ENCODE measurements around the gene FOXS1.

The FOXS1 gene

GRCh38 chr20:31845300-31845863 lies at the start of gene FOXS1:
TSS of gene FOXS1 (minus strand) at chr20:31845604. CDS start at chr20:31845542, 62 bp downstream.
- DNase-seq = no peak

GRCh38 chr20:31890646-31891045 lies 45.2 kb upstream of the FOXS1 start:
- no peak for DNase-seq

GRCh38 chr20:31883829-31884228 lies 38.4 kb upstream of the FOXS1 start:
- no peak for DNase-seq

- no peak for DNase-seq
Observed at GRCh38 chr20:31881945-31882344, 36.5 kb upstream of the FOXS1 start.

GRCh38 chr20:31879143-31879987 lies 34.0 kb upstream of the FOXS1 start:
- peak; percentile 84 for DNase-seq

- no peak for DNase-seq
Observed at GRCh38 chr20:31877684-31878083, 32.3 kb upstream of the FOXS1 start.

GRCh38 chr20:31875671-31876070 lies 30.3 kb upstream of the FOXS1 start:
- no peak for DNase-seq

- no peak for DNase-seq
Observed at GRCh38 chr20:31872406-31872805, 27.0 kb upstream of the FOXS1 start.

GRCh38 chr20:31871618-31871954 lies 26.2 kb upstream of the FOXS1 start:
- DNase-seq = no peak

- no peak for DNase-seq
Observed at GRCh38 chr20:31870726-31871617, 25.6 kb upstream of the FOXS1 start.

- DNase-seq = no peak
Observed at GRCh38 chr20:31869942-31870725, 24.7 kb upstream of the FOXS1 start, which contains the start of the genes DUSP15 and TTLL9. TSS of gene DUSP15 (minus strand) at chr20:31870527. CDS start at chr20:31870337, 190 bp downstream. TSS of gene TTLL9 (plus strand) at chr20:31870634. CDS start at chr20:31871127, 493 bp downstream.

GRCh38 chr20:31869673-31869941 lies 24.2 kb upstream of the FOXS1 start:
- no peak for DNase-seq

GRCh38 chr20:31868853-31869672 lies 23.7 kb upstream of the FOXS1 start:
- no peak for DNase-seq

- DNase-seq = no peak
Observed at GRCh38 chr20:31866221-31866620, 20.8 kb upstream of the FOXS1 start.

- no peak for DNase-seq
Observed at GRCh38 chr20:31864521-31865400, 19.4 kb upstream of the FOXS1 start.

GRCh38 chr20:31863296-31864085 lies 18.1 kb upstream of the FOXS1 start:
- DNase-seq = no peak

- no peak for DNase-seq
Observed at GRCh38 chr20:31862506-31862905, 17.1 kb upstream of the FOXS1 start.

GRCh38 chr20:31862157-31862470 lies 16.7 kb upstream of the FOXS1 start:
- DNase-seq = no peak

- peak; percentile 48 for DNase-seq
Observed at GRCh38 chr20:31861385-31862156, 16.2 kb upstream of the FOXS1 start.

GRCh38 chr20:31861135-31861384 lies 15.7 kb upstream of the FOXS1 start:
- DNase-seq = no peak

Measured in DMS 273 treated with DMSO at 0.1 percent for 48 hours (cell line).